CD4-positive, alpha-beta T cell (primary cell): Measurements from ENCODE around the gene PRCP. TPM values are rescaled to one million over a fixed set of nuclear protein-coding genes. Genes with fewer than 3 reads are reported as not detected.

Experiments
- ATAC-seq: fragments of 200-7000 bp; cut with Tn5 transposase; one replicate; pipeline ENCODE4 v1.10.0; 2022; ENCODE audit warnings: mild to moderate bottlenecking; ENCODE audit not compliant: poor library complexity
- CTCF ChIA-PET: fragments of 350-600 bp; sonication (Branson Sonifier 250); formaldehyde crosslinking; loops from one replicate; lab custom pipeline; 2021; ENCODE audit warnings: antibody characterized with exemption, inconsistent platforms; lab: Charles Lee
- POLR2A ChIA-PET: fragments of 350-600 bp; sonication (Branson Sonifier 250); formaldehyde crosslinking; loops from one replicate; lab custom pipeline; 2021; ENCODE audit warnings: antibody characterized with exemption, inconsistent platforms; lab: Charles Lee
- DNase-seq, 14 experiments: peaks; one replicate each; pipeline ENCODE4 v3.0.0-alpha.2; 2013 to 2020; ENCODE audit warnings: mixed read lengths in 2 of 14
- H3K27ac ChIP-seq, 2 donors: one replicate each; pipeline versions ENCODE4 v1.5.1 to v1.7.0; 2013; ENCODE audit warnings: low read length in 2 of 2, low read depth in 1 of 2, mild to moderate bottlenecking in 1 of 2
- H3K27me3 ChIP-seq, 2 experiments: 1 replicate in 1 of 2; 2 replicates in 1 of 2; pipeline versions ENCODE4 v1.6.1 to v1.7.0; 2013; ENCODE audit warnings: low read length in 2 of 2, control low read depth in 1 of 2, mild to moderate bottlenecking in 1 of 2, moderate library complexity in 1 of 2; ENCODE audit not compliant: insufficient read depth in 2 of 2, control insufficient read depth in 1 of 2
- H3K36me3 ChIP-seq: one replicate; pipeline ENCODE4 v1.6.1; 2013; ENCODE audit warnings: low read length, control low read depth; ENCODE audit not compliant: insufficient read depth
- H3K4me1 ChIP-seq: one replicate; pipeline ENCODE4 v1.6.1; 2013; ENCODE audit warnings: low read length, control low read depth; ENCODE audit not compliant: insufficient read depth
- H3K4me3 ChIP-seq: one replicate; pipeline ENCODE4 v1.5.1; 2013; ENCODE audit warnings: mild to moderate bottlenecking, low read length, moderate library complexity
- H3K9me3 ChIP-seq, 2 experiments: 1 replicate in 1 of 2; 2 replicates in 1 of 2; pipeline versions ENCODE4 v1.6.1 to v1.7.0; 2013; ENCODE audit warnings: low read length in 2 of 2, mild to moderate bottlenecking in 2 of 2, control low read depth in 1 of 2, moderate library complexity in 1 of 2; ENCODE audit not compliant: control insufficient read depth in 1 of 2, insufficient read depth in 1 of 2
- H3K27ac Mint-ChIP-seq: one replicate; pipeline ENCODE4 v1.8.0; 2020; ENCODE audit warnings: mixed read lengths
- H3K27me3 Mint-ChIP-seq: one replicate; pipeline ENCODE4 v1.8.0; 2021; ENCODE audit warnings: mixed read lengths
- H3K36me3 Mint-ChIP-seq: one replicate; pipeline ENCODE4 v1.8.0; 2021; ENCODE audit warnings: low read depth, mixed read lengths
- H3K4me1 Mint-ChIP-seq: one replicate; pipeline ENCODE4 v1.8.0; 2021; ENCODE audit warnings: low read depth, mixed read lengths
- H3K4me3 Mint-ChIP-seq: one replicate; pipeline ENCODE4 v1.8.0; 2020; ENCODE audit warnings: mild to moderate bottlenecking, mixed read lengths
- H3K9me3 Mint-ChIP-seq: one replicate; pipeline ENCODE4 v1.8.0; 2020; ENCODE audit warnings: mixed read lengths
- intact Hi-C, 2 experiments: fragments of 100-400 bp; cut with DNase I in 1 of 2; cut with micrococcal nuclease in 1 of 2; formaldehyde crosslinking; loops; one replicate each; pipeline versions ENCODE4 v1.15.1 to v1.9.0; 2023 to 2025; cut with DNase I, micrococcal nuclease
- total RNA-seq, 174 experiments: library from RNA in 2 of 174; stranded (reverse) in 2 of 174; gene quantifications; one replicate each; pipeline ENCODE4 v1.2.3 and lab custom pipeline; 2021 to 2026
- TF ChIP-seq, protein P1 (sequence below): fragments of 200-600 bp; IDR thresholded peaks from one replicate; pipeline ENCODE4 v1.8.0; 2022; ENCODE audit warnings: antibody characterized with exemption, mild to moderate bottlenecking

Gene PRCP
- total RNA-seq, 2 experiments from 2014 or later, result 13.7 to 16.0 TPM

DNA sequence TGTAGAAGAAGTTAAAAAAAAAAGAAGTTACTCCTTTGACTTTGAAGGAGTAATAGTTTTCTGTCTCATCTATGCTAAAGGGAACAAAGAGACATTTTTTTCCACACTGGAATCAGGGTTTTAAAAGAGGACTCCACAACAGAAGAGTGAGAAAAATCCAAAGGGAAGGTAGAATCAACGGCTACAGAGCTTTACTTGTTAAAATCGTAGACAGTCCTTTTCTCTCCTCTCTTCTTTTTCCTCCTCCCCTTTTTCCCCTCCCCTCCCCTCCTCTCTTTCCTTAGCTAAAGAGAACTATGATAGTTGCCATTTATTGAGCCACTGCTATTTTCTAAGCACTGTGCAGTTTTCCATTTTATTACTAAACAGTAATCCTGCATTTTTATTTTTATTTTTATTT is 30.5 kb upstream of the PRCP start:
- H3K27me3 ChIP-seq, result no peaks in the 10 kb centered on the region
- Mint-ChIP-seq H3K27ac (no peak overlapping the region), H3K4me1 (peaks cover 55% of the 10 kb centered on the region), H3K4me3 (no peak overlapping the region), H3K36me3 (no peaks in the 10 kb centered on the region), H3K9me3 (no peaks in the 10 kb centered on the region), H3K27me3 (no peaks in the 10 kb centered on the region)
- no peak for DNase-seq
- H3K27ac ChIP-seq, result no peak overlapping the region
- peaks cover 4% of the 10 kb centered on the region for H3K4me1 ChIP-seq
- intact Hi-C loops, result loop anchor here in 1 of 2 experiments (5.0 kb wide), 1 partner anchor 37 kb away; no protein-coding TSS in a partner anchor
- TF ChIP-seq, protein P1, sequence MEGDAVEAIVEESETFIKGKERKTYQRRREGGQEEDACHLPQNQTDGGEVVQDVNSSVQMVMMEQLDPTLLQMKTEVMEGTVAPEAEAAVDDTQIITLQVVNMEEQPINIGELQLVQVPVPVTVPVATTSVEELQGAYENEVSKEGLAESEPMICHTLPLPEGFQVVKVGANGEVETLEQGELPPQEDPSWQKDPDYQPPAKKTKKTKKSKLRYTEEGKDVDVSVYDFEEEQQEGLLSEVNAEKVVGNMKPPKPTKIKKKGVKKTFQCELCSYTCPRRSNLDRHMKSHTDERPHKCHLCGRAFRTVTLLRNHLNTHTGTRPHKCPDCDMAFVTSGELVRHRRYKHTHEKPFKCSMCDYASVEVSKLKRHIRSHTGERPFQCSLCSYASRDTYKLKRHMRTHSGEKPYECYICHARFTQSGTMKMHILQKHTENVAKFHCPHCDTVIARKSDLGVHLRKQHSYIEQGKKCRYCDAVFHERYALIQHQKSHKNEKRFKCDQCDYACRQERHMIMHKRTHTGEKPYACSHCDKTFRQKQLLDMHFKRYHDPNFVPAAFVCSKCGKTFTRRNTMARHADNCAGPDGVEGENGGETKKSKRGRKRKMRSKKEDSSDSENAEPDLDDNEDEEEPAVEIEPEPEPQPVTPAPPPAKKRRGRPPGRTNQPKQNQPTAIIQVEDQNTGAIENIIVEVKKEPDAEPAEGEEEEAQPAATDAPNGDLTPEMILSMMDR, result no peak
- H3K9me3 ChIP-seq, result no peaks in the 10 kb centered on the region
- ATAC-seq, result no peak
- H3K4me3 ChIP-seq, result no peak overlapping the region
- H3K36me3 ChIP-seq, result no peaks in the 10 kb centered on the region
- POLR2A ChIA-PET, result interaction anchor here (0.7 to 4.2 kb wide), 7 partner anchors 11 to 141 kb away, joined by 3 to 31 read pairs (median 4); partner anchors contain the start of genes DDIAS and RAB30
- CTCF ChIA-PET, result interaction anchor here (0.6 kb wide), 1 partner anchor 153 kb away, joined by 5 read pairs; no protein-coding TSS in a partner anchor

DNA sequence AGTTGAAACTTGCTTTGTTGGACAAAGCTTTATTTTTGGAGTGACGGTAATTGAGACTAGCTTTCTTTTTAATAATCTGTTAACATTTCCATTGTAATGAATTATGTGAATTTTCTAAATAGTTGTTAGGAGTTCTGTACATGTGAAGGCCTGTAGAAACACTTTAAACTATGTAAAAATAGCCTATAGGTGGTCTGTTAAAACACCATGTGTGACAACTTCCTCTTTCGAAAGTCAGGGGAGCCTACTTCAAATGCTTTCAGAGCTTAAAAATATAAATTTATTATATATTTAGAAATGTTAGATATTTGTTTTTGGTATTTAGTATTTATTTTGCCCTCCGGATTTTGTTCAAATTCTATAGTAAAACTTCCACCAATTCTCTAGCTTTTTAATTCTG is 30.0 kb upstream of the PRCP start:
- no peak for ATAC-seq
- ChIA-PET CTCF (no interaction called here), POLR2A (interaction anchor here (0.8 to 4.2 kb wide), 6 partner anchors 10 to 142 kb away, joined by 3 to 31 read pairs (median 5); partner anchors contain the start of genes DDIAS and RAB30)
- DNase-seq, result no peak
- Histone ChIP-seq H3K4me3 (no peak overlapping the region), H3K27ac (no peak overlapping the region), H3K4me1 (peaks cover 4% of the 10 kb centered on the region), H3K9me3 (no peaks in the 10 kb centered on the region), H3K36me3 (no peaks in the 10 kb centered on the region), H3K27me3 (no peaks in the 10 kb centered on the region)
- Mint-ChIP-seq H3K27ac (no peak overlapping the region), H3K4me3 (no peak overlapping the region), H3K27me3 (no peaks in the 10 kb centered on the region), H3K9me3 (no peaks in the 10 kb centered on the region), H3K36me3 (no peaks in the 10 kb centered on the region), H3K4me1 (peaks cover 53% of the 10 kb centered on the region)
- TF ChIP-seq, protein P1, result no peak
- intact Hi-C loops, result loop anchor here in 1 of 2 experiments (5.0 kb wide), 1 partner anchor 37 kb away; no protein-coding TSS in a partner anchor

DNA sequence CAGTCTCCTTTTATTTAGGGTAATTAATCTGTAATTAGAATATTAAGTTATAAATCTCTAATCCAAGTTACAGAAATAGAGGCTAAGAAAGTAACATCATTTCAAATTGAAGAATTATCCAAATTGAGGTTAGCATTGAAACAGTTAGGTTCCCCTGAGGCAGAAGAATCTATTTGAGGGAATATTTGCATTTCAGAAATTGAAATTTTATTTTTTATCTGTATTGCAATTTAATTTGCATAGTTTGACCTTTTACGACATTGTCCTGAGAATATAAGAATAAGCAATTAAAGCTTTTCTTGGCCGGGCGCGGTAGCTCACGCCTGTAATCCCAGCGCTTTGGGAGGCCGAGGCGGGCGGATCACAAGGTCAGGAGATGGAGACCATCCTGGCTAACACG is 28.9 kb upstream of the PRCP start:
- H3K4me3 Mint-ChIP-seq, result no peak overlapping the region
- no peaks in the 10 kb centered on the region for H3K36me3 Mint-ChIP-seq
- ATAC-seq, result no peak
- DNase-seq, result no peak
- CTCF ChIA-PET, result no interaction called here
- Histone ChIP-seq H3K4me3 (no peak overlapping the region), H3K27me3 (no peaks in the 10 kb centered on the region), H3K4me1 (peaks cover 4% of the 10 kb centered on the region), H3K9me3 (no peaks in the 10 kb centered on the region), H3K27ac (no peak overlapping the region), H3K36me3 (no peaks in the 10 kb centered on the region)
- POLR2A ChIA-PET, result interaction anchor here (3.9 to 4.2 kb wide), 2 partner anchors 27 to 31 kb away, joined by 20 to 31 read pairs; no protein-coding TSS in a partner anchor
- H3K9me3 Mint-ChIP-seq, result no peaks in the 10 kb centered on the region
- intact Hi-C loops, result loop anchor here in 1 of 2 experiments (5.0 kb wide), 1 partner anchor 263 kb away; the partner anchor contains the start of gene ANKRD42
- H3K27ac Mint-ChIP-seq, result no peak overlapping the region
- no peaks in the 10 kb centered on the region for H3K27me3 Mint-ChIP-seq
- peaks cover 46% of the 10 kb centered on the region for H3K4me1 Mint-ChIP-seq
- TF ChIP-seq, protein P1, result no peak
